ENCODE measurements around the gene U2SURP. TPM values are rescaled to one million over a fixed set of nuclear protein-coding genes. Genes with fewer than 3 reads are reported as not detected.

U2SURP gene
- total RNA-seq, 1 experiment from 2014 or later = 275 TPM

- Mint-ChIP-seq H3K36me3 (ENCODE audit: insufficient read depth, unreplicated experiment) (no peaks in the 10 kb centered on the region), H3K4me3 (ENCODE audit: low read depth, unreplicated experiment) (no peak overlapping the region), H3K27me3 (ENCODE audit: unreplicated experiment) (no peaks in the 10 kb centered on the region), H3K4me1 (ENCODE audit: low read depth, unreplicated experiment) (peaks cover 11% of the 10 kb centered on the region), H3K9me3 (ENCODE audit: low read depth, unreplicated experiment) (no peaks in the 10 kb centered on the region), H3K27ac (ENCODE audit: unreplicated experiment) (no peak overlapping the region)
- TF ChIP-seq CTCF (IDR thresholded peaks at IDR 0.05; ENCODE audit: unreplicated experiment) = no peak
- no peak for DNase-seq
- CTCF ChIA-PET = interaction anchor here (1.0 to 1.7 kb wide), 3 partner anchors 10 to 144 kb away, joined by 3 to 4 read pairs (median 3); no protein-coding TSS in a partner anchor
- intact Hi-C loops (cut with micrococcal nuclease; ENCODE audit: unreplicated experiment) = no loop called here
- BruUV-seq (replicated peaks) = no TSS peak
Measured at GRCh38 chr3:142973217-142974009, 28.0 kb upstream of the U2SURP start.

GRCh38 chr3:142975316-142975995 is 25.9 kb upstream of the U2SURP start:
- Mint-ChIP-seq H3K4me1 (ENCODE audit: low read depth, unreplicated experiment) (peaks cover 11% of the 10 kb centered on the region), H3K27ac (ENCODE audit: unreplicated experiment) (no peak overlapping the region), H3K27me3 (ENCODE audit: unreplicated experiment) (no peaks in the 10 kb centered on the region), H3K9me3 (ENCODE audit: low read depth, unreplicated experiment) (no peaks in the 10 kb centered on the region), H3K4me3 (ENCODE audit: low read depth, unreplicated experiment) (no peak overlapping the region), H3K36me3 (ENCODE audit: insufficient read depth, unreplicated experiment) (no peaks in the 10 kb centered on the region)
- no peak for DNase-seq
- TF ChIP-seq CTCF (IDR thresholded peaks at IDR 0.05; ENCODE audit: unreplicated experiment) = peak; percentile 44
- CTCF ChIA-PET = interaction anchor here (0.5 to 1.7 kb wide), 3 partner anchors 14 to 25 kb away, joined by 4 to 5 read pairs (median 5); no protein-coding TSS in a partner anchor
- intact Hi-C loops (cut with micrococcal nuclease; ENCODE audit: unreplicated experiment) = no loop called here
- BruUV-seq (replicated peaks) = no TSS peak

GRCh38 chr3:142976621-142977398 is 24.6 kb upstream of the U2SURP start:
- no peak for TF ChIP-seq CTCF (IDR thresholded peaks at IDR 0.05; ENCODE audit: unreplicated experiment)
- no peaks in the 10 kb centered on the region for H3K36me3 Mint-ChIP-seq (ENCODE audit: insufficient read depth, unreplicated experiment)
- intact Hi-C loops (cut with micrococcal nuclease; ENCODE audit: unreplicated experiment) = no loop called here
- CTCF ChIA-PET = interaction anchor here (0.9 to 1.1 kb wide), 3 partner anchors 14 to 123 kb away, joined by 3 to 5 read pairs (median 3); no protein-coding TSS in a partner anchor
- H3K4me3 Mint-ChIP-seq (ENCODE audit: low read depth, unreplicated experiment) = no peak overlapping the region
- H3K4me1 Mint-ChIP-seq (ENCODE audit: low read depth, unreplicated experiment) = peaks cover 11% of the 10 kb centered on the region
- no peak overlapping the region for H3K27ac Mint-ChIP-seq (ENCODE audit: unreplicated experiment)
- no TSS peak for BruUV-seq (replicated peaks)
- peak; percentile 91 for DNase-seq
- no peaks in the 10 kb centered on the region for H3K27me3 Mint-ChIP-seq (ENCODE audit: unreplicated experiment)
- H3K9me3 Mint-ChIP-seq (ENCODE audit: low read depth, unreplicated experiment) = no peaks in the 10 kb centered on the region

GRCh38 chr3:142977399-142977728 is 24.0 kb upstream of the U2SURP start:
- peaks cover 11% of the 10 kb centered on the region for H3K4me1 Mint-ChIP-seq (ENCODE audit: low read depth, unreplicated experiment)
- no TSS peak for BruUV-seq (replicated peaks)
- no peak for DNase-seq
- H3K4me3 Mint-ChIP-seq (ENCODE audit: low read depth, unreplicated experiment) = no peak overlapping the region
- H3K27ac Mint-ChIP-seq (ENCODE audit: unreplicated experiment) = no peak overlapping the region
- TF ChIP-seq CTCF (IDR thresholded peaks at IDR 0.05; ENCODE audit: unreplicated experiment) = no peak
- no peaks in the 10 kb centered on the region for H3K36me3 Mint-ChIP-seq (ENCODE audit: insufficient read depth, unreplicated experiment)
- no peaks in the 10 kb centered on the region for H3K27me3 Mint-ChIP-seq (ENCODE audit: unreplicated experiment)
- CTCF ChIA-PET = interaction anchor here (1.0 to 1.1 kb wide), 2 partner anchors 44 to 124 kb away, joined by 3 read pairs; no protein-coding TSS in a partner anchor
- intact Hi-C loops (cut with micrococcal nuclease; ENCODE audit: unreplicated experiment) = no loop called here
- no peaks in the 10 kb centered on the region for H3K9me3 Mint-ChIP-seq (ENCODE audit: low read depth, unreplicated experiment)

Data from Calu3 (cell line).